Ovary (tissue), 9 donors: ENCODE results near the gene POLL. TPM values are rescaled to one million over a fixed set of nuclear protein-coding genes. Genes with fewer than 3 reads are reported as not detected.

Source experiments
- DNase-seq, 5 donors: peaks; one replicate each; pipeline ENCODE4 v3.0.0-alpha.2; 2019 to 2020
- H3K27ac ChIP-seq, 2 donors: fragments of 200-600 bp; one replicate each; pipeline versions ENCODE4 v1.5.1 to v1.8.0; 2019 to 2022
- H3K27me3 ChIP-seq: fragments of 200-600 bp; one replicate; pipeline ENCODE4 v1.8.0; 2022
- H3K36me3 ChIP-seq: fragments of 200-600 bp; sonication (generic); one replicate; pipeline ENCODE4 v1.5.1; 2019
- H3K4me1 ChIP-seq: one replicate; pipeline ENCODE4 v1.8.1; 2013; ENCODE audit warnings: mild to moderate bottlenecking, moderate library complexity; ENCODE audit not compliant: insufficient read depth
- H3K4me3 ChIP-seq: fragments of 200-600 bp; sonication (generic); one replicate; pipeline ENCODE4 v1.5.1; 2017
- H3K9me3 ChIP-seq, 2 donors: fragments of 200-600 bp in 1 of 2; sonication (generic) in 1 of 2; one replicate each; pipeline versions ENCODE4 v1.5.1 to v1.8.1; 2013 to 2019; ENCODE audit warnings: mild to moderate bottlenecking in 1 of 2, moderate library complexity in 1 of 2
- CTCF ChIP-seq, 3 donors: fragments of 450-650 bp in 2 of 3; fragments of 200-600 bp in 1 of 3; IDR thresholded peaks; one replicate each; pipeline versions ENCODE4 v1.5.1 to v1.8.0; 2016 to 2022; ENCODE audit warnings: antibody characterized with exemption in 3 of 3, mild to moderate bottlenecking in 1 of 3
- EP300 ChIP-seq: sonication (generic); formaldehyde crosslinking; IDR thresholded peaks from one replicate; pipeline ENCODE4 v1.6.1; 2017; ENCODE audit warnings: antibody characterized with exemption
- POLR2A ChIP-seq: fragments of 450-650 bp; IDR thresholded peaks from one replicate; pipeline ENCODE4 v1.6.1; 2017; ENCODE audit warnings: antibody characterized with exemption, mild to moderate bottlenecking, moderate library complexity
- WGBS, 3 donors: extraction: QIAGEN DNeasy Blood & Tissue Kit in 1 of 3; methylation state at CpG; one replicate each; pipeline versions ENCODE4 v1.1.5 to v1.1.7; 2013 to 2017; 5-methylcytosine and 5-hydroxymethylcytosine counted together
- intact Hi-C, 4 donors: fragments of 100-400 bp; cut with DNase I; formaldehyde crosslinking; loops; one replicate each; pipeline versions ENCODE4 v1.11.0 to v1.15.1; 2022 to 2023
- polyA plus RNA-seq, 2 donors: library from polyadenylated mRNA; stranded (reverse); fragments of 200-250 nt in 1 of 2; fragments of 350-450 nt in 1 of 2; fragmentation: Illumina TruSeq in 1 of 2; extraction: RNeasy Lipid Tissue Mini Kit (QIAGEN cat#74804) in 1 of 2; gene quantifications; one replicate each; pipeline ENCODE4 v1.2.3, GENCODE V29; 2013 to 2014
- total RNA-seq, 7 donors: library from RNA; depleted of rRNA in 2 of 7; stranded (reverse); fragments of >200 nt in 2 of 7; fragmentation: NEBNext Ultra II Directional in 3 of 7; extraction: Animal tissue kit (Norgen Biotek cat#: 25700) in 3 of 7; gene quantifications; one replicate each; pipeline versions ENCODE4 v1.1.0 to v1.2.4, GENCODE V29; 2016 to 2023
- donor health status: DM: no; HTN: no; CAD: no; lungs with moderate emphysema.
- donor health status: DM: no; HTN: no; CAD: no.
- donor health status: Bipolar disorder and iron deficiency.
- donor health status: DM: yes; HTN: yes; CAD: no.
- donor health status: DM: no; HTN: no; CAD: no.
- donor health status: DM: yes; HTN: yes; CAD: no.

The POLL gene
- total and polyA plus RNA-seq, 9 donors = 17.3 to 33.8 (median 31.0) TPM

- TF ChIP-seq EP300 = no peak
- no peak for TF ChIP-seq POLR2A
- TF ChIP-seq CTCF (IDR thresholded peaks at IDR 0.05) = no peak
- no peaks in the 10 kb centered on the region for H3K9me3 ChIP-seq
- 32 to 58% (median 43%) methylated on average over 25 of the region's 25 CpGs for WGBS, 3 donors
- peaks cover 6% of the 10 kb centered on the region for H3K4me1 ChIP-seq
- H3K27ac ChIP-seq = no peak overlapping the region
- no peaks in the 10 kb centered on the region for H3K36me3 ChIP-seq
- no peaks in the 10 kb centered on the region for H3K27me3 ChIP-seq
- intact Hi-C loops = no loop called here
- no peak for DNase-seq
- H3K4me3 ChIP-seq = no peak overlapping the region
Measured at GRCh38 chr10:101573885-101574753, 13.9 kb downstream of the POLL start.

- TF ChIP-seq CTCF (IDR thresholded peaks at IDR 0.05) = no peak
- TF ChIP-seq EP300 = no peak
- TF ChIP-seq POLR2A = no peak
- 93 to 96% (median 94%) methylated on average over 2 of the region's 2 CpGs for WGBS, 3 donors
- DNase-seq = no peak
- intact Hi-C loops = no loop called here
- Histone ChIP-seq H3K27me3 (no peaks in the 10 kb centered on the region), H3K9me3 (no peaks in the 10 kb centered on the region), H3K27ac (no peak overlapping the region), H3K36me3 (no peaks in the 10 kb centered on the region), H3K4me3 (no peak overlapping the region), H3K4me1 (peaks cover 6% of the 10 kb centered on the region)
Measured at GRCh38 chr10:101572785-101573184, 15.3 kb downstream of the POLL start.

- Histone ChIP-seq H3K27me3 (no peaks in the 10 kb centered on the region), H3K27ac (no peak overlapping the region), H3K4me1 (peaks cover 6% of the 10 kb centered on the region), H3K4me3 (no peak overlapping the region), H3K9me3 (no peaks in the 10 kb centered on the region), H3K36me3 (no peaks in the 10 kb centered on the region)
- intact Hi-C loops = no loop called here
- TF ChIP-seq POLR2A (no peak), EP300 (no peak), CTCF (IDR thresholded peaks at IDR 0.05) (no peak)
- no peak for DNase-seq
- WGBS, 3 donors = 81 to 85% (median 84%) methylated on average over 7 of the region's 7 CpGs
Measured at GRCh38 chr10:101572126-101572525, 15.9 kb downstream of the POLL start.

- DNase-seq = no peak
- TF ChIP-seq CTCF (IDR thresholded peaks at IDR 0.05) = no peak
- no peak for TF ChIP-seq POLR2A
- no peak for TF ChIP-seq EP300
- WGBS, 3 donors = 31 to 37% (median 32%) methylated on average over 8 of the region's 8 CpGs
- intact Hi-C loops = loop anchor here in 2 of 4 donors (2.0 kb wide), 1 partner anchor 357 kb away; no protein-coding TSS in a partner anchor
- H3K4me1 ChIP-seq = peaks cover 6% of the 10 kb centered on the region
- no peak overlapping the region for H3K27ac ChIP-seq
- no peaks in the 10 kb centered on the region for H3K9me3 ChIP-seq
- no peaks in the 10 kb centered on the region for H3K36me3 ChIP-seq
- peaks cover 3% of the 10 kb centered on the region for H3K27me3 ChIP-seq
- H3K4me3 ChIP-seq = no peak overlapping the region
Measured at GRCh38 chr10:101571271-101571925, 16.7 kb downstream of the POLL start.
